ENCODE measurements around the gene PRDM8. TPM values are rescaled to one million over a fixed set of nuclear protein-coding genes. Genes with fewer than 3 reads are reported as not detected.

Gene PRDM8
- 0.07 TPM in 1 of 3 replicates, not detected in the others for total RNA-seq
- long read RNA-seq: 0 reads

DNA sequence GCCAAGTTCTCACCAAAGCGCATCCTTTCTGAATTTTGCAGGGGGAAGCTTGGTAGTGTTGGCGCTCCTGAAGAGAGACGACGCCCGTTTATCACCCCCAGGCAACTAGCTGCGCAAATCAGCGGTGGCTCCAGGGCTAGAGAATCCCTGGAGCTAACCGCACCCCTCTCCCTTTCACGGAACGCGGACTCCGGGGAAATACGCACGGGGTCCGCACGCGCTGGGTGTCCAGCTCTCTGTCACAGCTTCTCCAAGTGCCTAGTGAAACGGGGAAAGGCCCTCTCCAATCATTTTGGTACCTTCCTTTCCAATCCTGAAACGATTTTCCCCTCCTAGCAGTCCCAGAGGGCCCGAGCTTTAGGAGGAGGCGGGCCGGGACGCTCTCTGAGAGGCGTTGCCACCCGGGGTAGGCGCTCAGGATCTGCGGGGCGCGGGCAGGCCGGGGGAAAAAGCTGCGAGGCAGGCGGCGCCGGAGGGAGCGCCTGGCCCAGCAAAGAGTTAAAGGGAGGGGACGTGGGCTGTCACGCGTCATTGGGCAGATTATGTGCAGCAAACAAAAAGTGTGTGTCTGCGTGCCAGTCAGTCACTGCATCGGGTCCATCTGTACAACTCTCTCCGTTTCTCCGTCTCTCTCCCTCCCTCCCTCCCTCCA, at the start of gene PRDM8:
PRDM8 (plus strand) TSS at position 582 of the 652 bp plus-strand sequence. CDS start 2,578 bp downstream, outside the sequence.
- DNase-seq (ENCODE audit: low spot score): no peak
- Mint-ChIP-seq H3K27me3 (ENCODE audit: low read depth) (peaks cover 91% of the 10 kb centered on the region), H3K4me1 (ENCODE audit: low read depth) (peaks cover 26% of the 10 kb centered on the region), H3K9me3 (ENCODE audit: low read depth) (no peaks in the 10 kb centered on the region), H3K27ac (ENCODE audit: unreplicated experiment) (no peak within 1 kb of the TSS), H3K36me3 (ENCODE audit: low read depth) (no peaks in the 10 kb centered on the region), H3K4me3 (ENCODE audit: unreplicated experiment) (peak within 1 kb of the TSS; percentile 57)
- TF ChIP-seq, protein P1, sequence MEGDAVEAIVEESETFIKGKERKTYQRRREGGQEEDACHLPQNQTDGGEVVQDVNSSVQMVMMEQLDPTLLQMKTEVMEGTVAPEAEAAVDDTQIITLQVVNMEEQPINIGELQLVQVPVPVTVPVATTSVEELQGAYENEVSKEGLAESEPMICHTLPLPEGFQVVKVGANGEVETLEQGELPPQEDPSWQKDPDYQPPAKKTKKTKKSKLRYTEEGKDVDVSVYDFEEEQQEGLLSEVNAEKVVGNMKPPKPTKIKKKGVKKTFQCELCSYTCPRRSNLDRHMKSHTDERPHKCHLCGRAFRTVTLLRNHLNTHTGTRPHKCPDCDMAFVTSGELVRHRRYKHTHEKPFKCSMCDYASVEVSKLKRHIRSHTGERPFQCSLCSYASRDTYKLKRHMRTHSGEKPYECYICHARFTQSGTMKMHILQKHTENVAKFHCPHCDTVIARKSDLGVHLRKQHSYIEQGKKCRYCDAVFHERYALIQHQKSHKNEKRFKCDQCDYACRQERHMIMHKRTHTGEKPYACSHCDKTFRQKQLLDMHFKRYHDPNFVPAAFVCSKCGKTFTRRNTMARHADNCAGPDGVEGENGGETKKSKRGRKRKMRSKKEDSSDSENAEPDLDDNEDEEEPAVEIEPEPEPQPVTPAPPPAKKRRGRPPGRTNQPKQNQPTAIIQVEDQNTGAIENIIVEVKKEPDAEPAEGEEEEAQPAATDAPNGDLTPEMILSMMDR (IDR thresholded peaks at IDR 0.05): no peak

DNA sequence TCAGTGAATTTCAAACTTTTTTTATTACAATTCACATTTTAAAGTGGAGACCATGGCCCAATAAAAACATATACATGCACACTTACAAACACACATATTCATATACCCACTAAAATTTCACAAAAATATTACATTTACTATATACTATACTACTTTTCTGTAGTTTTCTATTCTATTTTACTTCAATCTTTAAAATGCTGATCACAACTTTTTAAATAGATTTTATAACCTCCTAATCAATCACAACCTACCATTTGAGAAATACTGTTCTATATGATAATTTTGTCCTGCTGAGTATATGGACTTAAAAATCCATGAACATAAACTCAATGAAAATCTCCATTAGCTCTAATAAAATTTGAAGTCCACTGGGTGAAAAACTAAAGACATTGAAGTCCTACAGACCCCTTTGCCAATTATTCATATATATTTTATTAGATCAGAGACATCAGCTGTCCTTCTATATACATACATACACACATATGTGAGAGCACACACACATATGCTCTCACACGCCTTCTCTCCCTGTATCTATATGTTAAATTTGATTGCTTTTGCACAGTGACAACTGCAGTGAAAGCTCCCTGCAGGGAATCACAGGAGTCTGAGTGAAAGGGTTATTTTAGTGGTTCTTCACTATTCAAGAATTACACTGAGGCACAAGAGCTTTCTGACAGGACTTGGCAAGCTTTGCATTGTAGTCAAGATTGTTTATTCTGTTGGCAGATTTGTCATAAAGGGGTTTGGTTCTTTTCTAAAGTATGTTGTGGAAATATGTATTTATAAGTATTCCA, 46.7 kb upstream of the PRDM8 start:
- Mint-ChIP-seq H3K9me3 (ENCODE audit: low read depth) (no peaks in the 10 kb centered on the region), H3K4me3 (ENCODE audit: unreplicated experiment) (no peak overlapping the region), H3K4me1 (ENCODE audit: low read depth) (no peaks in the 10 kb centered on the region), H3K27me3 (ENCODE audit: low read depth) (peaks cover 27% of the 10 kb centered on the region), H3K36me3 (ENCODE audit: low read depth) (no peaks in the 10 kb centered on the region), H3K27ac (ENCODE audit: unreplicated experiment) (no peak overlapping the region)
- TF ChIP-seq, protein P1 (IDR thresholded peaks at IDR 0.05): no peak
- no peak for DNase-seq (ENCODE audit: low spot score)

DNA sequence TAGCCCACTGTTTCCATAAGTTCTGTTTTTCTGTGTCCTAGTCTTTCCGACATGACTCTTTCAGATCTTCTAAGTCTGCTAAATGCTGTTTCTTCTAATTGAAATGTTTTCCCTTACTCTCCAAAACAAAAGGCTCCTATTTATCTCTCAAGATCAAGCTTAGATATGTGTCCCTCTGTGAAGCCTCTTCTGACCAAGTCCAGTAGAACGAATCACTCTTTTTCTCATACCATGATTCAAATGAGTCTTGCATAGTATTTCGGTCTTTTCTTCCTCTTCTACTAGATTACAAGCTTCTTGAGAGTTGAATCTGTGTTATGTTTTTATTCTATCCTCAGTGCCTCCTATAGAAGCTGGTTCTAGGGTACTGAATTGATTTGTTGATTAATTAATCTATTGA, 45.3 kb upstream of the PRDM8 start:
- Mint-ChIP-seq H3K4me1 (ENCODE audit: low read depth) (no peaks in the 10 kb centered on the region), H3K27ac (ENCODE audit: unreplicated experiment) (no peak overlapping the region)

DNA sequence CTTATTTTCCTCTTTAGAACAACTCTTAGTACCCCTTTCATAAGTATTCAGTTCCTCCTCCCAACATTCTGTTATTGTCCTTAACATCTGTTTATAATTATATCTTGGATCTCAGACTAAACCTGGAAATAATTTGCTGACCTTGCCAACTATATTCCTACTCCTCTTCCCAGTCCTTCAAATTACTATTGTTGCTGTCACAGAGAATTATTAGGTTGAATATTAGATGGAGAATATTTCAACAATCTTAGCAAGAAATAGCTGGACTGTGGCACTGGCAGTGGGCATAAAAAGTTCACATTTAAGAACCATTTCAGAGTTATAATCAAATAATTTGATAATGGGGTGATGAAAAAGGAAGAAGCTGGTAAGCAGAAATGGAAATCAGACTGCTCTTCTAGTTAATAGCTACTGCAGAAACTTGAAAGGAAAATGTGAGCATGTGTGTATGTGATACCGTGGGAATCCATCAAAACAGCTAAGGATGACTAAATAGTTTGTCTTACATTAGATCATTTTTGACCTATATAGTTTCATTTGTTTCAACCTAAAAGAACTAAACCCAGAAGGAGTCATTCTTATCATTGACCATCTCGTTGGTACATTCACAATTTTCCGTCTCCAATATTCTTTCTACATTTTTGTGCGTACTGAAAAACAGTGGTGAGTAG, 43.3 kb upstream of the PRDM8 start:
- Mint-ChIP-seq H3K27me3 (ENCODE audit: low read depth) (peaks cover 22% of the 10 kb centered on the region), H3K4me1 (ENCODE audit: low read depth) (no peaks in the 10 kb centered on the region), H3K4me3 (ENCODE audit: unreplicated experiment) (no peak overlapping the region), H3K36me3 (ENCODE audit: low read depth) (no peaks in the 10 kb centered on the region), H3K9me3 (ENCODE audit: low read depth) (peaks cover 7% of the 10 kb centered on the region), H3K27ac (ENCODE audit: unreplicated experiment) (no peak overlapping the region)
- TF ChIP-seq, protein P1 (IDR thresholded peaks at IDR 0.05): no peak
- DNase-seq (ENCODE audit: low spot score): no peak

More for the DNA sequence above, 45.3 kb upstream of the PRDM8 start:
- TF ChIP-seq, protein P1 (IDR thresholded peaks at IDR 0.05): no peak
- no peak overlapping the region for H3K4me3 Mint-ChIP-seq (ENCODE audit: unreplicated experiment)
- DNase-seq (ENCODE audit: low spot score): no peak
- no peaks in the 10 kb centered on the region for H3K9me3 Mint-ChIP-seq (ENCODE audit: low read depth)
- H3K36me3 Mint-ChIP-seq (ENCODE audit: low read depth): no peaks in the 10 kb centered on the region
- H3K27me3 Mint-ChIP-seq (ENCODE audit: low read depth): peaks cover 23% of the 10 kb centered on the region

DNA sequence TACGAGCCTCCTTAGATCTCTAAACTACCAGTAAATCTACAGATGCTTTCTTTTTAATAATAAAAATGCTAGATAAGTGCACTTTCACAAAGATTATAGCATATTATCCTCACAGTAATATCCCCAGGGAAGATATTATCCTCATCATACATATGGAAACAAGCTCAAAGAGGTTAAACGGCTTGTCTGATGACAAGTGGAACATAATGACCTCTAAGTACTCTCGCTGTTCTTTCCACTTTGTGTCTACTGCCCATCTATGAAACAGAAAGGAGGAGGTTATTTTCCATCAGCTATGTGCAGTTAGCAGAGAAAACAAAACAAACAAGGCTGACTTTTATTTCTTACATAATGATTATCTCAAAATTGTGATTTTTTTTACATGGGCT, 42.8 kb upstream of the PRDM8 start:
- H3K4me1 Mint-ChIP-seq (ENCODE audit: low read depth): no peaks in the 10 kb centered on the region

More for the DNA sequence above, 42.8 kb upstream of the PRDM8 start:
- H3K36me3 Mint-ChIP-seq (ENCODE audit: low read depth): no peaks in the 10 kb centered on the region
- DNase-seq (ENCODE audit: low spot score): no peak
- no peak overlapping the region for H3K4me3 Mint-ChIP-seq (ENCODE audit: unreplicated experiment)
- no peak overlapping the region for H3K27ac Mint-ChIP-seq (ENCODE audit: unreplicated experiment)
- peaks cover 20% of the 10 kb centered on the region for H3K27me3 Mint-ChIP-seq (ENCODE audit: low read depth)
- peaks cover 7% of the 10 kb centered on the region for H3K9me3 Mint-ChIP-seq (ENCODE audit: low read depth)
- TF ChIP-seq, protein P1 (IDR thresholded peaks at IDR 0.05): no peak

Measured in chondrocyte (in vitro differentiated cells).